ENCODE results near the gene RHBDD1. TPM values are rescaled to one million over a fixed set of nuclear protein-coding genes. Genes with fewer than 3 reads are reported as not detected.

RHBDD1 gene
- total and polyA plus RNA-seq, 8 donors: 22.8 to 40.1 (median 25.3) TPM

DNA sequence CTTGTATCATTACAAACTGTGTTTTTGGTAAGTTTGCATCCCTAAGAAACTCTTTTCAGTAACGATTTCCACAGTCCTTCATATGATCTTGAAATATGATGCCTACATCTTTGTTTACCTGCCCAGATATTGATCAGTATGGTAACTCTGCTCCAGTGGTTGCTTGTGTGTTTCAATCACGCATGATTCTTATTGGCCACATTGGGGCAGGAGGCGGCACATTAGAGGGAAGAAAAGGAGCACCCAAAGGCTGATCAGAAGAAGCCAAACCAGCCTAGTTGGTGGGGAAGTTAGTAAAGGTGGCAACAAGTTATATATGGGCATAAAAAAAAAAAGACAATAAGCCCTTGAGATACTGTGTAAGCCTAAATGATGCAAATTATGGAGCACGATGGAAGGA, 158.9 kb downstream of the RHBDD1 start:
- intact Hi-C loops (cut with DNase I): no loop called here
- no peaks in the 10 kb centered on the region for H3K4me1 ChIP-seq
- ATAC-seq (no peak), DNase-seq (no peak)
- no peaks in the 10 kb centered on the region for H3K9me3 ChIP-seq
- no peak overlapping the region for H3K27ac ChIP-seq
- peaks cover 0 to 17% of the 10 kb centered on the region in 2 donors for H3K36me3 ChIP-seq
- H3K27me3 ChIP-seq: no peaks in the 10 kb centered on the region
- TF ChIP-seq, protein P1, sequence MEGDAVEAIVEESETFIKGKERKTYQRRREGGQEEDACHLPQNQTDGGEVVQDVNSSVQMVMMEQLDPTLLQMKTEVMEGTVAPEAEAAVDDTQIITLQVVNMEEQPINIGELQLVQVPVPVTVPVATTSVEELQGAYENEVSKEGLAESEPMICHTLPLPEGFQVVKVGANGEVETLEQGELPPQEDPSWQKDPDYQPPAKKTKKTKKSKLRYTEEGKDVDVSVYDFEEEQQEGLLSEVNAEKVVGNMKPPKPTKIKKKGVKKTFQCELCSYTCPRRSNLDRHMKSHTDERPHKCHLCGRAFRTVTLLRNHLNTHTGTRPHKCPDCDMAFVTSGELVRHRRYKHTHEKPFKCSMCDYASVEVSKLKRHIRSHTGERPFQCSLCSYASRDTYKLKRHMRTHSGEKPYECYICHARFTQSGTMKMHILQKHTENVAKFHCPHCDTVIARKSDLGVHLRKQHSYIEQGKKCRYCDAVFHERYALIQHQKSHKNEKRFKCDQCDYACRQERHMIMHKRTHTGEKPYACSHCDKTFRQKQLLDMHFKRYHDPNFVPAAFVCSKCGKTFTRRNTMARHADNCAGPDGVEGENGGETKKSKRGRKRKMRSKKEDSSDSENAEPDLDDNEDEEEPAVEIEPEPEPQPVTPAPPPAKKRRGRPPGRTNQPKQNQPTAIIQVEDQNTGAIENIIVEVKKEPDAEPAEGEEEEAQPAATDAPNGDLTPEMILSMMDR (IDR thresholded peaks at IDR 0.05): no peak
- no peak overlapping the region for H3K4me3 ChIP-seq

DNA sequence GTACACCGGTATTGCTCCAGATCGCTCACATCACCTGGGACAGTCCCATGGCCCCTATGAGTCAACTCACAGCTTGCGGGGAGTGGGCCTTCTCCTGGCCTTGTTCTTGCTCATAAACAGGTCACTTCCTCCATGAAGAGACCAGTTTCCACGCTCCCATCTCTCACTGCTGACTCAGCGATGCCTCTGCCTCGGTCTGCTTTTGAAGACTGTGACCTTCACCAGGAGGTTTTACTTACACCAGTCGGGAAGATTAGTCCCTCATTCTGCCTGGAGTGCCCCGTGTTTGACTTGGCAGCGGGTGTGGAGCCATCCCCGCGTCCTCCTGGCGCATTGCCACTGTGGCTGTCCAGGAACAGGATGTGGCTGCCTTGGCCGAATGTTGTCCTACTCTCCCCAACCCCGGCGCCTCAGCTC, 159.8 kb downstream of the RHBDD1 start:
- peak in 1 of 4 donors; percentile 72 for DNase-seq
- Histone ChIP-seq H3K4me3 (no peak overlapping the region), H3K27me3 (no peaks in the 10 kb centered on the region), H3K27ac (no peak overlapping the region), H3K36me3 (peaks cover 0 to 18% of the 10 kb centered on the region in 2 donors), H3K9me3 (no peaks in the 10 kb centered on the region), H3K4me1 (no peaks in the 10 kb centered on the region)
- TF ChIP-seq, protein P1 (IDR thresholded peaks at IDR 0.05): no peak
- no peak for ATAC-seq
- intact Hi-C loops (cut with DNase I): no loop called here

DNA sequence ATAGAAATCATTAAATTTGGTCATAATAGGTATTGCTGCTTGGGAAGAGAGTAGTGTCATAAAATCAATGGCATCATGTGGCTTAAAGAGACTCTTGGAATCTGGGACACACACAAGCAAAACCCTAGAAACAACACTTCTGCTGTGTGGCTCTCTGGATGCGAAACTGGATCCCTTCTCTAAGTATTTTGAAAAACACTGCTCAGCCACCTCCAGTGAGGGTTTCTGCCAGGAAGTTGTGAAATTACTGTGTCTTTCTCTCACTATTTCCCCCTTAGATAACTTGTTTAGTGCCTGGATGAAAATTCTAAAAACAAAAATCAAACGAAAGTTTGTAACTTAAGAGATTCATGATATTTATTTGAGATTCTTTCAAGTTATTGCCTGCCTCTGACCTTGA, 163.8 kb downstream of the RHBDD1 start:
- no peaks in the 10 kb centered on the region for H3K27me3 ChIP-seq
- no peak overlapping the region for H3K27ac ChIP-seq
- ATAC-seq (no peak), DNase-seq (no peak)
- TF ChIP-seq, protein P1 (IDR thresholded peaks at IDR 0.05): no peak
- H3K4me3 ChIP-seq: no peak overlapping the region
- H3K4me1 ChIP-seq: no peaks in the 10 kb centered on the region
- intact Hi-C loops (cut with DNase I): no loop called here
- peaks cover 0 to 21% of the 10 kb centered on the region in 2 donors for H3K36me3 ChIP-seq
- no peaks in the 10 kb centered on the region for H3K9me3 ChIP-seq

DNA sequence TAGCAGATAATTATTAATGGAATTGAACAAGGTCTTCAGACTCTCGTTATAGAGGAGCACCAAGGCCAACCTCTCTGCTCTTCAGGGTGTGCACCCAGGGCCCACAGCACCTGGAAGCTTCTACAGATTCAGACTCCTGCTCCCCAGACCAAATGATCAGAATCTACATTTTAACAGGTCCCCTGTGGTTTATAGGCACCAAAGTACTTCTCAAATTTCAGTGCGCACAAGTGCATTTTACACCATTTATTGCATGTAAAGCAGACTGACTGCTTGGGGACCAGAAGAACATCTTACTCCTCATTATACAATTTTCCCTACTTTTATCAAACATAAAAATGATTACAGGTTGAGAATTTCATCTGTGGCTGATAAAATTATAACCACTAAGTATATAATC, 164.3 kb downstream of the RHBDD1 start:
- Histone ChIP-seq H3K27me3 (no peaks in the 10 kb centered on the region), H3K4me1 (no peaks in the 10 kb centered on the region), H3K9me3 (no peaks in the 10 kb centered on the region), H3K27ac (no peak overlapping the region), H3K36me3 (peaks cover 0 to 21% of the 10 kb centered on the region in 2 donors), H3K4me3 (no peak overlapping the region)
- ATAC-seq (no peak), DNase-seq (no peak)
- intact Hi-C loops (cut with DNase I): no loop called here
- TF ChIP-seq, protein P1 (IDR thresholded peaks at IDR 0.05): no peak

DNA sequence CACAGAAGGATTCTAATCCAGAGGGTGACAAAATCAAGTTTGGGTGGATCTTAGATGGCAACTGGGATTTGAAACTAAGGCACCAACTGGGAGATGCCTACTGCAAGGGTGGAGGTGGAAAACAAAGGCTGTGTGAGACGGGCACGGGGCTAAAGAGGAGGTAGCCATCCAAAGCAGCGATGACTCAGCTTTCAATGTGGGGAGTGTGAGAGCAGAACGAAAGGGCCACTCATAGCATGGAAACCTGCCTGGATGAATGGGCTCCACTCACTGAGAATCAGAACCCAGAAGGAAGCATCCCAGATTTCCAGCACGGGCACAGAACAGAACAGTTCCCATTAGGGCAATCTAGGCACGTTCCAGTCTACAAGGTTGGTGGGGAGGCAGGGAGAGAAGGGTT, 168.6 kb downstream of the RHBDD1 start:
- TF ChIP-seq, protein P1 (IDR thresholded peaks at IDR 0.05): no peak
- Histone ChIP-seq H3K27ac (no peak overlapping the region), H3K27me3 (no peaks in the 10 kb centered on the region), H3K36me3 (peaks cover 0 to 9% of the 10 kb centered on the region in 2 donors), H3K4me1 (no peaks in the 10 kb centered on the region), H3K9me3 (no peaks in the 10 kb centered on the region), H3K4me3 (no peak overlapping the region)
- no peak for ATAC-seq
- intact Hi-C loops (cut with DNase I): no loop called here
- DNase-seq: no peak
